Measurements from ENCODE around the gene CCL5.

The CCL5 gene

DNA sequence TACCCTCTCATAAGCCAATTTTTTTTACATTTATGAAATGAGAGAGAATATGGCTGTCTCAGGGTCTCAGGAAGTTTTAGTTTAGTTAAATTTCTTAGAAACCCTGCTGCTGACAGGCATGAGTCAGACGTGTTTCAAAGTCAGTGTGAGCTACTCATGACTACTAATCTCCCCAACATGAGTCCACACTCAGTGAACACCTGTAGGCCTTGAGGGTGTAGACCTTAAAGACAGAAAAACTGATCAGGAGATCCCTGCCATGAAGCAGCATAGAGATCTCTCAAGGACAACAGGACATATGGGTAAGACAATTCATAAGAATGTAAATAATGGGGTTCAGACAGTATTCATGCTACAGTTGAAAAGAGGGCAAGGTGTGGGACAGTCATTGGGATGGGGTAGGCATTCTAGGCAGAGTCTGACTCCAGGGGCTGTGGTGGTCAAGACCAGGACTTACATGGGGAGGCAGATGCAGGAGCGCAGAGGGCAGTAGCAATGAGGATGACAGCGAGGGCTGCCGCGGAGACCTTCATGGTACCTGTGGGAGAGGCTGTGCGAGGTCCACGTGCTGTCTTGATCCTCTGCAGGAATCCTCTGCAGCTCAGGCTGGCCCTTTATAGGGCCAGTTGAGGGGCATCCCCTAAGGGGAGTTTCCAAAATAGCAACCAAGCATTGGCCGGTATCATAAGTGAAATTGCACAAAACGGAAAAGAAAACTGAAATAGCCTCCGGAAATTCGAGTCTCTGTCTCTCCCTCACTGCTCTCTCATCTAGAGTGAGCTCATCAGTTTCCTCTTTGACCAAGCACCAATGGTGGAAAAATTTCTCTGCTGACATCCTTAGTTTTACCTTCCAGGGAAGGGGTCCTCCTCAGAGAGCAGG is at the start of gene CCL5:
Gene CCL5, minus strand, starts transcription at position 588 of the 882 bp plus-strand sequence.
- peak; percentile 91 for DNase-seq

DNA sequence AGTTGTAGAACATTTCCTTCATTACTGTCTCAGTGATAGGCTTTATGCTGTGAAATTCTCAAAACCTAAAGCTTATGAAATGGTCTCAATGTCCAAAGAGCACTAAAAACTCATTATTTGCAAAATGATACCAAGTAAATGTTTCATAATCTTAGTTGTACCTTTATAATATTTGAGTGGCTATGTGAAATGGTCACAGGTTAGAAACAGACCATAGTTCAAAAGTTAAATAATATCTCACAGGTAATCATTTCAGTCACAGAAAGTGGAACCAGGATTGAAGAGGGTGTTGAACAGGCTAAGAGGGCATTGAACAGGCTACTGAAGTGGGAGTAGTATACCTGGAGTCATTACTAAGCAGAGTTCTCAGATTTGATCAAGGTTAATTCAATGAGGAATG is 47.6 kb upstream of the CCL5 start:
- DNase-seq = no peak

DNA sequence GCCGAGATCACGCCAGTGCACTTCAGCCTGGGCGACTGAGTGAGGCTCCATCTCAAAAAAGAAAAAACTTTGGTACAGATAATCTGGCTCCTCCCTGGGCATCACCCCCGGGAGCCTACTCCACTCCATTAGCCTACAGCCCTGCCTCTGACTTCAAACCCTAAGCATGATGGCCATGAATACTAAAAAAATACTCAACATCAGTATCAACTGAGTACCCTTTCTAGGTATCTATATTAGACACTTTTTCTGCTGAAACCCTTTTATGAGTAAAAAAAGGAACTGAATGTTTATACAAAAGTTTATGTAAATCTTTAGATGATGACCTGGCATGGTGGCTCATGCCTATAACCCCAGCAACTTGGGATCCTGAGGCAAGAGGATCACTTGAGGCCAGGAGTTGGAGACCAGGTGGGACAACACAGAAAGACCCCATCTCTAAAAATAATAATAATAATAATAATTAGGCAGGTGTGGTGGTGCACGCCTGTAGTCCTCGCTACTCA is 43.5 kb upstream of the CCL5 start:
- no peak for DNase-seq

DNA sequence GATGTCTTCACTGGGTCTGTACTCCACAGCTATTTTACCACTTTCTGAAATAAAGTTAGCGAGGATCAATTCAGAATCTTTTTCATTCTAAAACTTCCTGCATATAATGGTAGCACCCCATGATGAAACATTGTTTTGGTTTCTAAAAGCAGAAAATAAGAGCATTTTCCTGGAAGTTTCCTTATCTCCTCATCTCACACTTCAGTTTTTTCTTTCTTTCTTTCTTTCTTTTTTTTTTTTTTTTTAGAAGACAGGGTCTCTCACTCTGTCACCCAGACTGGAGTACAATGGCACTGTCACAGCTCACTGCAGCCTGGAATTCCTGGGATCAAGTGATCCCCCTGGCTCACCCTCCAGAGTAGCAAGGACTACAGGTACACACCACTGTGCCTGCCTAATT is 40.1 kb upstream of the CCL5 start:
- no peak for DNase-seq

DNA sequence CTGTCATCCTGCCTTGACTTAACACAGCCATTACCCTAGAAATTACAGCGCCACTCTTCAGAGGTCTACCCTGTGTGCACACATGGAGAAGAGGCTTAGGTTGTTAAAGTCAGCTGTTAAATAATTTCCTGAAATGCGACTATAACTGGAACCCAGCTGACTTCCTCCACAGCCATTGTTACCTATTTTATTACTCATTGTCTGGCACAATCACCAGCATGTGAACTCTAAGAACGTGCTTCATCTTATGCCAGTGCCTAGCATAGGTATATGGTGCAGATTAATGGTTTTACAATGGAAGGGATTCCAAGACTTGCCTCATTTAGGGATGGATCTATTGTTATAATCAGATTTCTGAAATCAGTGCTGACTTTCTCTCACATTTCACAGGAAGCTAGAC is 38.5 kb upstream of the CCL5 start:
- DNase-seq = no peak

DNA sequence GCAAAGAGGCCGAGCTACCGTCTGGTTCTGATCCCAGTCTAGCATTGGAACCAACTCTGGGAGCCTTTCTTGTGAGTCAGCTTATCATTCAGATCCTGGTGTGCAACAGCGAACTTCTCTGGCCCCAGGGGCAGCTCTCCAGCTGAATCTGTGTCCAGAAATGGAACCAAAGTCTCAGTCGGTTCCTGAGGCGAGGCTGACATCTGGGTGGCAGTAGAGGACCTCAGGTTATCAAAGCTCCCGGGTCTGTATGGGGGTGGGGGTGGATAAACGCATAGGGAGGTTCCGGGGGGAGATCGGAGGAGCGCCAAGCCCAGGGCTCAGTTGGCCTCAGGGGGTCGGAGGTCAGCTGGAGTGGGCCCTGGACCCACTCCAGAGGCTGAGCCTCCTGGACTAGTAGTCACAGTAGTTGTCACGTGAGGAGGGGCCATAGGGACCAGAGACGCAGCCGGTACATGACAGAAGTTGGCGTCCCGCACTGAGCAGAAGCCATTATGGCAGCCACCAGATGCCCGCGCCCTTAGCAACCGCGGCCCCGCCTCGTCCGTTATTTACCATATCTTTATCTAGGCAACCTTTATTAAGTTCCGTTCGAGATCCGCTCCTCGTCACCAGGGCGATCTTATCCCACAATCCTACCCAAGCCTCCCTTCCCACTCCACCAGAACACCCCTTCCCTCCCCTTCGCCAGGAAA is 37.5 kb upstream of the CCL5 start:
- no peak for DNase-seq

DNA sequence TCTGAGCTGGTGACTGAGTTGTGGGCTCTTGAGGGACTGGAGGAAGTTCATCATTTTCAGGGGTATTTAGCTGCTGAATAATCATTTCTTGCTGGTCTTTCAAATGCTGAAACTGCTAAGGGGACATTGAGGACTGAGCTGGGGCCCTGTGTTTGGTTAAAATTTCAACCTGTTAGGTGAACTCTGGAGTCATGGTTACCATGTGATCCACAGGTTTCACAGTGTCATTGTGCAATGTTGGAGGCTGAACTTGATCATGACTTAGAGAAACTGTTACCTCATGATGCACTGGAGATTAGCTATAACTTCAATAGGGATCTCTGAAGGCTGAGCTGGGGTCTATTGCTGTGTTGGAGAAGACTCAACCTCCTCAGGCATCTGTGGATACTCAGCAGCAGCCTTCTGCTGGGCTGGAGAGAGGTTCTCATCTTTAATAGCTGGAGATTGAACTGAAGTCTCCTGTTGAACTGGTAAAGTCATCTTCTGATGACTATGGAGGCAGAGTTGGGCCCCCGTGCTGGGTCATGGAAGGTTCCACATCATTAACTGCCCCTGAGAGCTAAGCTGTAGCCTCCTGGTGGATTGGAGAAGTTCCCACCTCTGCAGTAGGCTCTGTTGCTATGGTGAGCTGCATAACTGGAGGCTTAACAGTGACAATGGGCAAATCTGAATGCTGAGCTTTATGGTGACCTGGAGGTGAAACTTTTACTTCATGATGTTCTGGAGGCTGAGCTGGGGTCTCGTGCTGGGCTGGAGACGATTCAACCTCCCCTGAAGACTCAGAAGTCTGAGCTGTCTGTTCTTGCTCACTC is 35.2 kb upstream of the CCL5 start:
- no peak for DNase-seq

DNA sequence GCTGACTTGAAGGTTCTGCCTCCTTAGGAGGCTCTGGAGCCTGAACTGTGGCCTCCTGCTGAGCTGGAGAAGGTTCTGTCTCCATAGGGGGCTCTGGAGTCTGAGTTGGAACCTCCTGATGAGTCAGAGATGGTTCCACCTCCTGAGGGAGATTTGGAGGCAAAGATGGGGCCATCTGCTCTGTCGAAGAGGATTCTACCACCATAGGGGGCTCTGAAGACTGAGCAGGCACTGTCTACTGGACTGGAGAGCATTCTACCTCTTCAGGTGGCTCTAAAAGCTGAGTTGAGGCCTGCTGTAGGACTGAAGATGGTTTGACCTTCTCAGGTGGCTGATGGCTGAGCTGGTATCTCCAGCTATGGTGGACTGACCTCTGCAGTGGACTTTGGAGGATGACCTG is 34.2 kb upstream of the CCL5 start:
- DNase-seq = no peak

DNA sequence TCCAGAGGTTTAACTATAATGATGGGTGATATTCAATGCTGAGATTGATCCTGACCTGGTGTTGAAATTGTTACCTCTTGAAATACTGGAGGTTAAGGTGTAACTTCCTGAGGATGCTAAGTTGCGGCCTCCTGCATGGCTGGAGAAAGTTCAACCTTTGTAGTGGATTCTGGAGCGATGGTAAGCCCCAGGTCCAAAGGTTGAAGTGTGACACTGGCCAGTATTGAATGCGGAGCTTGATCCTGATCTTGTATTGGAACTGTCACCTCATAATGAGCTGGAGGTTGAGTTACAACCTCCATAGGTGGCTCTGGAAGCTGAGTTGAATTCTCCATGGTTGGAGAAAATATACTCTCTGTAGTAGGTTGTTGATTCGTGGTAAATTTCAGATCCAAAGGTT is 33.4 kb upstream of the CCL5 start:
- no peak for DNase-seq

DNA sequence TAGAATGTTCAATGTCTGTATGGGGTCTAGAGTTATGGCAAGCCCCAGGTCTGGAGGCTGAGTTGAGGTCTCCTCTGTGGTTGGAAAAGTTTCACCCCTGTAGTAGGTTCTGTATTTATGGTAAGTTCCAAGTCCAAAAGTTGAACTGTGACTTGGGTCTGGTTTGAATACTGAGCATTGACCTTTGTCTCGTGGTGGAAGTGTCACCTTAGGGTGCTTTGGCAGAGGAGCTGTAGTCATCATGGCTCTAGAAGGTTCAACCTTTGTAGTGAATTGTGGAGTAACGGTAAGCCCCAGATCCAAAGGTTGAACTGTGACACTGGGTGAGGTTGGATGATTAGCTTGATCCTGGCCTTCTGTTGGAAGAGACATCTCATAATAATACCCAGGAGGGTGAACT is 32.8 kb upstream of the CCL5 start:
- DNase-seq = no peak

DNA sequence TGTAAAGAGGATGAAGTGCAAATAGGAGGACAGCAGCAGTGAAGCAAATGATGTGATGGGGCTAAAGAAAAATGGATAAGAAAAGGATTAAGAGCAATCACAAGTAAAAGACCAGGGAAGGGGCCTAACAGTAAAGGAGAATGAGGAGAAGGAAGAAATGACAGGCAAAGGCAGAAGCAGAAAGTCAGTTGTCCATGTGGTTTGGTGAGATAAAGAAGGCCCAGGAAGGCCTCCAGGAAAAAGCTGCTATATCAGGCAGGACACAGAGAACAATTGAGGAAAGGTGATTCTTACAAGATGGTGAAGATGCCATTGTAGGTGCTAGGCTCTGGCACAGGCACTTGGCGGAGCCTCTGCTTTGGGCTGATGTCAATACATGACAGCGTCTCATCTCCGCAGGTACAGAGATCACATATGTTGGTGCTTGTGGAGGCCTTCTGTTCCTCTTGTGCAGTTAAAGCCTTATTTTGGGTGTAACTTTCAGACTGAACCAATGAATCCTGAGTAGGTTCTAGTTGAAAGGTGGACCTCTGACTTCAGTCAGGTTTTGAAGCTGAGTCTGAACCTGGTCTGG is 32.3 kb upstream of the CCL5 start:
- no peak for DNase-seq

DNA sequence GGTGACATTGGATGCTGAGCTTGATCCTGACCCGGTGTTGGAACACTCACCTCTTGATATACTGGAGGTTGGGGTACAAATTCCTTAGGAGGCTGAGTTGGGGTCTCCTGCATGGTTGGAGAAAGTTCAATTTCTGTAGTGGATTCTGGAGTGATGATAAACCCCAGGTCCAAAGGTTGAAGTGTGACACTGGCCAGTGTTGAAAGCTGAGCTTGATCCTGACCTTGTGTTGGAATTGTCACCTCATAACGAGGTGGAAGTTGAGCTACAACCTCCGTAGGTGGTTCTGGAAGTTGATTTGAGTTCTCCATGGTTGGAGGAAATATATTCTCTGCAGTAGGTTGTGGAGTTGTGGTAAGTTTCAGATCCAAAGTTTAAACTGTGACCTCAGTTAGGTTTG is 29.2 kb upstream of the CCL5 start:
- no peak for DNase-seq

DNA sequence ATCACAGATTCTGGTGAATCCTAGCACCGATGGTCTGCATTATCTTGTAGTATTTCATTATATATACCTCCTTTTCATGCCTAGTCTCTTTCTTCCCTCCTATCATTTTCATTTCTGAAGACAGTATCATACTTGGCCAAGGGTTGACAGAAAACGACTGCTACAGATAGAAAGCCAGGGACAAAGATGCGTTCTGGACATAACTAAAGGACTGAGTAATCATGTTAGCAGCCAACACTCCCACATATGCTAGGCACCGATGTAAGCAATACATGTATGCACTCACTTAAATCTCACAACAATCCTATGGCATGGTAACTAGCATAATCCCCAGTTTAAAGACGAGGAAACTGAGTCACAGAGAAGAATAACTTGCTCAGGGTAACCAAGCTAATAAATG is 27.5 kb upstream of the CCL5 start:
- DNase-seq = no peak

DNA sequence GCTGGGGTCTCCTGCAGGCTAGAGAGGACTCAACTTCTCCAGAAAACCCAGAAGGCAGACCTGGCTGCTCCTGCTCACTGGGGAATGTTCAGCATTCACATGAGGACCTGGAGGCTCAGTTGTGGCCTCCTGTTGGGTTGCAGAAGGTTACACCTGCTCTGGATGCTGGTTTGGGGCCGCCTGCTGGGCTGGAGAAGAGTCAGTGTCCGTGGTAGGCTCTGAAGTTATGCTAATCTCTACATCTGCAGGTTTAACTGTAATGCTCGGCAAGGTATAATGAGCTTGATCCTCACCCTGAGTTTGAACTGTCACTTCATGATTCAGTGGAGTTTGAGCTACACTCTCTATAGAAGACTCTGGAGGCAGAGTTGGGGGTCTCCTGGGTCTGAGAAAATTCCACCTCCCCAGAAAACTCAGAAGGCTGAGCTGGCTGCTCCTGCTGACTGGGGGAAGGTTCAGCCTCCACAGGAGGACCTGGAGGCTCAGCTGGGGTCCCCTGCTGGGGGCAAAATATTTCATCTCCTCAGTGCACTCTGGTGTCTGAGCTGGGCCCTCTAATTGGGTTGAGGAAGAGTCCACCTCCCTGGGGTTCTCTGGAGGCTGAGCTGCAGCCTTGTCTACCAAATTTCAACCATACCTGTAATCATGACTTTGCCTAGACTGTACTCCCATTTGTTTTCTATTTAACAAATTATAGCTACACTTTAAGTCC is 26.9 kb upstream of the CCL5 start:
- DNase-seq = no peak

DNA sequence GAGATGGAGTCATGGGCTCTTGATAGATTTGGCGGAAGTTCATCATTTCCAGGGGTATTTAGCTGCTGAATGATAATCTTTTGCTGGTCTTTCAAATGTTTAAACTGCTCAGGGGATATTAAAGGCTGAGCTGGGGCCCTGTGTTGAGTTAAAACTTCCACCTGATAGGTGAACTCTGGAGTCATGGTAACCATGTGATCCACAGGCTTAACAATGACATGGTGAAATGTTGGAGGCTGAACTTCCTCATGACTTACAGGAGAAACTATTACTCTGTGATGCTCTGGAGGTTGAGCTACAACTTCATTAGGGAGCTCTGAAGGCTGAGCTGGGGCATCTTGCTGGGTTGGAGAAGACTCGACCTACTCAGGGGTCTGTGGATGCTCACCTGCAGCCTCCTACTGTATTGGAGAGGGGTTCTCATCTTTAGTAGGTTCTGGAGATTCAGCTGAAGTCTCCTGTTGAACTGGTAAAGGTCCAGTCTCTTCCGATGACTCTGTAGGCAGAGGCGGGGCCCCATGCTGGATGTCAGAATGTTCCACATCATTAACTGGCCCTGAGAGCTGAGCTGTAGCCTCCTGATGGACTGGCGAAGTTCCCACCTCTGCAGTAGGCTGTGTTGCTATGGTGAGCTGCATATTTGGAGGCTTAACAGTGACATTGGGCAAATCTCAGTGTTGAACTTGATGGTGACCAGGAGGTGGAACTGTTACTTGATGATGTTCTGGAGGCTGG is 26.2 kb upstream of the CCL5 start:
- DNase-seq = no peak

DNA sequence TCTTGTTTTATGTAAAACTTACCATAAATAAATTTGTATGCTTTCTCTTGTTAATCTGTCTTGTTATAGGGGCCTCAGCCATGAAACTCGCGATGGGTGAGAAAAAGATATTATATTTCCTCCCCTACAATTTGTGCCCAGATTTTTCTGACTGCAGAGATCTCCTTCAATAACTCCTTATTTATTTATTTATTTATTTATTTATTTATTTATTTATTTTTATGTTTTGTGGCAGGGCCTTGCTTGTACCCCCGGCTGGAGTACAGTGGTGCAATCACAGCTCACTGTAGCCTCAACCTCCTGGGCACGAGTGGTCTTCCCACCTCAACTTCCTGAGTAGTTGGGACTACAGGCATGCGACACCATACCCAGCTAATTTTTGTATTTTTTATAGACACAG is 23.3 kb upstream of the CCL5 start:
- no peak for DNase-seq

DNA sequence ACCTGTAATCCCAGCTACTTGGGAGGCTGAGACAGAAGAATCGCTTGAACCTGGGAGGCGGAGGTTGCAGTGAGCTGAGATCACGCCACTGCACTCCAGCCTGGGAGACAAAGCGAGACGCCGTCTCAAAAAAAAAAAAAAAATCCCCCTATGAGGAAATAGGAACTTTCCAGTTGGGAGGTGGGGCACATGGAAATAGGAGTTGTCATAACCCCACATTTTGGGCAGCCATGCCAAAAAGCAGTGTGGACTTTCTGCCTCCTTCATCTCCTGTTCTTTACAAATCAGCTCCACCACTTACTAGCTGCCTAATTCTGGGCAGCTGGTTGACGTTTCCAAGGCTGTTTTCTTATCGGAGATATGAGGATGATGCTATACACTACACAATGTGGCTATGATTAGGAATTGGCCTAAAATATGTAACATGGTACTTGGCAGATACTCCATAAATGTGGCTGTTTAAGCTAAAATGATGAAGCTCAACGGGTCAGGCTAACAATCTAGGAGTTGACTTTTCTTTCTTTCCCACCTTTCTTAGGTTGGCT is 21.5 kb upstream of the CCL5 start:
- DNase-seq = no peak

DNA sequence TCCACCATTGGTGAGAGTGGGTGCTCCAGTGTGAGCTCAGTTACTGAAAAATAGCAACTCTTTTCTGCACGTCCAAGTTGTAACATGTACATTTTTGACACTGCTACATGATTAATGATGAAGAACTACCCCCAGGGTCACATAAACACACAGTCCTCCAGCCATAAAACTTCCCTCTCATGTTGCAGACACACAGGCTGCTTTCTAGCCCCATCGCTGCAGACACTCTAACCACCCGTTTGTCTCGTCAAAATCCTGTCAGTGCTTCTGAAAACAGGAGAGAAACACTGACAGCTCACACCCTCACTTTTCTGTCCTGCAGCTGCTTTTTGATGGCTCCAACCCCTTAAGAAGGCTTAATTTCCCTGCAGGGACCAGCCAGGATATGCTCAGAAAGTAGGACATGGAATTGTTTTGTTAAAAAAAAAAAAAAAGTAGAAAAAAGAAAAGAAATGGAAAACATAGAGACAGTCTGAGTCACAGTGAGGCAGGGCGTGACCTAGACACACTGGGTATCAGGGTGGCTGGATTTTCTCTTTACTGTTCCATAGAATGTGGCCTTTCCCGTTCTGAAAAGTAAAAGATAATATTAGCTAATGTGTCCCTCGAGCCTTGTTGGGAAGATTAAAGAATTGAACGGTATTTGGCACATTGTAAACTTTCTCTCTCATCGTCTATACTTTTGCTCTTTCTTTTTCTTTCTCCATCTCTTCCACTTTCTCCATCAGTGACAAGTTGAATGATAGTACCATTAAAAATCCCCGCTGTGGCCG is 20.7 kb upstream of the CCL5 start:
- DNase-seq = no peak

DNA sequence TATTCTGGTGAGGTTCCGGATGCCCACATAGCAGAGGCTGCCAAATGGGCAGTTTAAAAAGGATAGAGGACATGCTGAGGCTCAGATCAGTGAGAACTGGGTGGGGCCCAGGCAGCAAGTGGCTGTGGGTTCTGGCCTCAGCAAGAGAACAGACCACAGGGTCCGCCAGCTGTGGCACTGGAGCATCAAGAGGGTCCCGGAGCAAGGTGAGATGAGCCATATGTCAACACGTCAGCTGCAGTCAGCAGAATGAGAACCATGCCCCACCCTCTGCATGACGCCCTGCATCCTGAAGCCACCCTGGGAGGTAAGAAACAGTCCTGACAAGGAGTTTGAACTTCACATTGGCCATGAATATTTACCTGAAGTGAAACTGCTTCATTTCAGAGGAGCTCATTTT is 20.1 kb upstream of the CCL5 start:
- no peak for DNase-seq

DNA sequence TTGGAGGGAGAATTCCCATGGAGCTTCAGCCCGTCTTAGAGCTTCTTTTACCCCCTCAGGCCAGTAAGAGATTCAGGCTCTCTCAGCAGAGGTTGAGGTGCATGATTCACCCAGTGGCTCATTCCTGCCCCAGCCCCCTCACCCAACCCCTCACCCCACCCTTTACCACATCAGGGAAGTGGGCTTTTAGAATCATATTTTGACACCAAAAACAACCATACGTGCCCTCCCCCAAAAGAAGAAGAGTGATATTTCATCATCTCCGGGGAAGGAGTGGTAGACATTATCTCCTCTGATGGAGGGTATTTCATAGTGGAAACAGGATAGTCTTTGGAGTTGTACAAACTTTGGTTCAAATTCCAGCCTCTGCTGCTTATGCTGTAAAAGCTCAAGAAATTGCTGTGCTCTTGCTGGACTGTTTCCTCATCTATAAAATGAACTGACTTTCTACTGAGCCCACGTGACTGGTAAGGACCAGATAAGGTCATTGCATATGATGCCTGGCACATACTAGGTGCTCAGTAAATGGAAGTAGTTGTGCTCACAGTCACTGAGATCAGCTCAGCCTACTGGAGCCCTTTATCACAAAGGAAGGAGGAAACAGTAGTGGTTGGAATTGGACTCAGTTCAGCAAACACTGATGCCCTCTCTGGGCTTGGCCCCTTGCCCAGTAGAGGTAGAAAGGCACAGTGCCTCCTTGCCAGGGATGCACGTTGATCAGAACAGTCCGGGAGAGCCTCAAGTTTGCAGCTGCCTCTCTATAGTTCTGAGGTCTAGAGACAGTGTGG is 18.3 kb upstream of the CCL5 start:
- peak; percentile 73 for DNase-seq

All from activated CD4-positive, alpha-beta T cell treated with anti-CD3 and anti-CD28 coated beads, Interleukin-2, Interleukin-6, amounts not matched to agents 100 ng/mL and 50 ng/mL, durations not matched to agents 16 hours and 8 hours (primary cell).